HG02943 (cell line): Measurements from ENCODE around the gene PLLP.
"Not testable (repeated sequence)": the region's sequence is repeated elsewhere in the genome, so short reads cannot be mapped to it uniquely, and the experiment has no call there.

ENCODE experiments used
- ATAC-seq: cut with Tn5 transposase; IDR thresholded peaks from one replicate; pipeline ENCODE4 v1.9.1; 2021; ENCODE audit warnings: mild to moderate bottlenecking, low read depth, moderate library complexity; ENCODE audit not compliant: unreplicated experiment

Gene PLLP

DNA sequence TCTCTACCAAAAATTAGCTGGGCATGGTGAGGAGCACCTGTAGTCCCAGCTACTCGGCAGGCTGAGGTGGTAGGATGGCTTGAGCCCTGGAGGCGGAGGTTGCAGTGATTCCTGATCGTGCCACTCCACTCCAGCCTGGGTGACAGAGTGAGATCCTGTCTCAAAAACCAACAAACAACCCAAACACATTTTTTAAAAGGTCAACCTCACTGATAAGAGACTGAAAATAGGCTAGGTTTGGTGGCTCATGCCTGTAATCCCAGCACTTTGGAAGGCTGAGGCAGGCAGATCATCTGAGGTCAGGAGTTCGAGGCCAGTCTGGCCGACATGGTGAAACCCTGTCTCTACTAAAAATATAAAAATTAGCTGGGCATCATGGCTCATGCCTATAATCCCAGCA, 8.5 kb downstream of the PLLP start:
- ATAC-seq = not testable (repeated sequence)

DNA sequence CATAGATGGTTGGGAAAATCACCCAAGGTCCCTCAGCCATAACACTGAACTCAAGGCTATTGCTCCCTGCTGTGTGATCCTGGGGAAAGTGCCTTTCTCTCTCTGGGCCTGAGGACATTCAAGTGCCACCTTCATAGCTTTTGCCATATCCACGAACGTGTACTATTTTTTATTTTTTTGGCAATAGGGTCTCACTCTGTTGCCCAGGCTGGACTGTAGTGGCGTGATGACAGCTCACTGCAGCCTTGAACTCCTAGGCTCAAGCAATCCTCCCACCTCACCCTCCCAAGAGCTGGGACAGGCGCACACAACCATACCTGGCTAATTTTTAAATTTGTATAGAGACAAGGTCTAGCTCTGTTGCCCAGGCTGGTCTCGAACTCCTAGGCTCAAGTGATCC, 10.6 kb downstream of the PLLP start:
- no peak for ATAC-seq

GRCh38 chr16:57273359-57273758, 11.1 kb downstream of the PLLP start:
- no peak for ATAC-seq

- no peak for ATAC-seq
Observed at GRCh38 chr16:57271867-57272495, 12.5 kb downstream of the PLLP start.

- ATAC-seq = no peak
Observed at GRCh38 chr16:57271063-57271345, 13.5 kb downstream of the PLLP start.

DNA sequence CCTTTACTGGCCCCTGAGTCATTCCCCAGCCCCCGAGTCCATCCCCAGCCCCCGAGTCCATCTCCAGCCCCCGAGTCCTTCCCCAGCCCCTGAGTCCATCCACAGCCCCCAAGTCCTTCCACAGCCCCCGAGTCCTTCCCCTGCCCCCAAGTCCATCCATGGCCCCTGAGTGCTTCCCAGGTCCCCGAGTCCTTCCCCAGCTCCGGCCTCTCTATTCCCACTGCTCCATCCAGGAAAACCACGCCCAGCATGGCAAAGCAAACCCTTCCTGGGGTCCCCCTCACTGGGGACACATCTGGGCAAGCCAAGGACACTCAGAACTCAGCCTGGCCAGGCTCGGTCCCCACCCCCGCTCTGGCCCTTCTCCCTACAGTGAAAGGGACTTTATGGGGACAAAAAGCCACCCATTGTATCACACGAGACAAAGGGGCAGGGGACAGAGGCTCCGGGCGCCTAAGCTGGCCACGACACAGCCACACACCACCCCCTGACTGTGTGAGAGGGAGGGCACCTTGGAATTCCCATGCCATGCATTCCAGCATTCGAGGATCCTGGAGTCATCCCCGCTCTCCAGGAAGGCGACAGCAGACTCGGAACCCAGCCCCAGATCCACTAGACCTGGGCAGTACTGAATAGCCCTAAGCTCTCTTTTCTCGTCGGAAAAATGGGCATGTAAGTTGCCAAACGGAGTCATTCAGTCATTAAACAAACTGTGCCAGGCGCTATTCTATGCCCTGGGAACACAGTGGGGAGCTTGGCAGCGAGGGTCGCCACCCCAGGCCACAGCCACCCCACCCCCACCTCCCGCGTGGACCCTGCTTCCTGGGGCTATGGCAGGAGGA, 14.0 kb downstream of the PLLP start:
- no peak for ATAC-seq

DNA sequence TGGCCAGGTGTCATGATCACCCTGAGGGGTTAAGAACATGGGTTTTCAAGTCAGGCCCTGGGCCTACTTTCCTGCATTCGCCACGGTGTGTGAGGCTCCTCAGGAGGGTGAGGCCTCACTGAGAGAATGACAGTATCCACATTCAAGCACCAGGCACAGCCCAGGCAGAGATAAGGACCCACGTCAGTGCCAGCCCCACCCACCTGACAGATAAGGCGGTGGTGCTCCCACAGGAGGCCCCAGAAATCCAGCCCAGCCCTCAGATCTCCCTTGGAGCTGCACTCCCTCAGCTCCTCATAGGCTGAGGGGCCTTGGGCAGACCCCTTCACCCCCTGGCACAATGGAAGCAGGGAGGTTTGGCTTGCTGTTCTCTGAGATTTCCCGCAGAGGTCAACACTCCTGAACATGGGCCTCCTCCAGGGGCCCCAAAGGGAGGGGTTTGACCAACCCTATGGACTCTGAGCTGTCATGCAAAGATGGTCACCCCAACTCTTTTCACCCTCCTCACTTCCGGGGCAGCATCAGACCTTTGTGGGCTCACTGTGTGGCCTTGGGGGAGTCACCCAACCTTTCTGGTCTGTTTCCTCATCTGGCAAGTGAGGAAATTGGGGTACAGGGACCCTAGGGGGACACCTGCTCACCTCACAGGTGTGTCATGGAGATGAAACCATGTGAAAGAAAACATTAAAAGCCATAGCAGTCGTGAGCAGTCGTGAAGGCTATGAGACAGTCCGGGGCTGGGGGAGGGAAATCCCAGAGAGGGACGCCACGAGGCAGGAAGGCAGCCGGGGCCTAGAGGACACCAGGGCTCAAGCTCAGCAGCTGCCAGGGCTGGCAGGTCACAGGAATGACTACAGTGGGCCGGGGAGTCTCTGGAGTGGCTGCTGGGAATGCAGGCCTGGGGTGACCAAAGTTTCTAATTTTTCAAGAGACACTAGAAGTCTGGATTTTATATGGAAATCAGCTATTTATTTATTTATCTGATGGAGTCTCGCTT, 15.4 kb downstream of the PLLP start:
- no peak for ATAC-seq

DNA sequence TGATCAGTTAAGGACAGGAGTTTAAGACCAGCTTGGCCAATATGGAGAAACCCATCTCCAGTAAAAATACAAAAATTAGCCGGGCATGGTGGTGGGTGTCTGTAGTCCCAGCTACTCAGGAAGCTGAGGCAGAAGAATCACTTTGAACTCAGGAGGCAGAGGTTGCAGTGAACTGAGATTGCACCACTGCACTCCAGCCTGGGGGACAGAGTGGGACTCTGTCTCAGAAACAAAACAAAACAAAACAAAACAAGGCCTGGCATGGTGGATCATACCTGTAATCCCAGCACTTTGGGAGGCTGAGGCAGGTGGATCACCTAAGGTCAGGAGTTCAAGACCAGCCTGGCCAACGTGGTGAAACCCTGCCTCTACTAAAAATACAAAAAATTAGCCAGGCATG, 17.1 kb downstream of the PLLP start:
- ATAC-seq = not testable (repeated sequence)

- ATAC-seq = no peak
Observed at GRCh38 chr16:57266531-57267260, 17.8 kb downstream of the PLLP start.

DNA sequence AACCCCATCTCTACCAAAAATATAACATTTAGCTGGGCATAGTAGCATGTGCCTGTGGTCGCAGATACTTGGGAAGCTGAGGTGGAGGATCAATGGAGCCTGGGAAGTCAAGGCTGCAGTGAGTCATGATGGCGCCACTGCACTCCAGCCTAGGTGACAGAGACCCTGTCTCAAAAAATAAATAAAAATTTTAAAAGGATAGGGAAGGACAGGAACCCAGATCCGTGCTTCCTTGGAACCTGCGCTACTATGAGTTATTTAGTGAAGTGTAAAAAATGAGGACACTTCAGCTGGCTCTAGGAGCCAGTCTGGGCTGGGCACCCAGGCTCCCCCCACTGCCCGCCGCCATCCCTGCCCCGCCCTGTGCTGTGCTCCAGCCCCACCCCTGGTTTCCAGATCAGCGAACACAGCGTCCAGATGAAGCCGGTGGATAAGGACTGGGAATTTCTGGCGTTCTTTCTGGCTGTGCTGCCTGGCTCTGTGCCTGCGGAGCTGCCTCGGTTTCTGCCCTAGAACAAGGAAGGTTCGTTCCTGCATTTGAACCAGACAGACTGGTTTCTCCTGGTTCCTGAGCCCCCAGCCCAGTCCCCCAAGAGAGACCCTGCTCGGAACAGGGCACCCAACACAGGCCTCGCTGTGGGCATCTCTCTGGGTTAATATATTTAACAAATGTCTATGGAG, 18.5 kb downstream of the PLLP start:
- ATAC-seq = no peak

- ATAC-seq = no peak
Observed at GRCh38 chr16:57264950-57265371, 19.5 kb downstream of the PLLP start.

GRCh38 chr16:57264381-57264780, 20.1 kb downstream of the PLLP start:
- ATAC-seq = no peak

- no peak for ATAC-seq
Observed at GRCh38 chr16:57263541-57264351, 20.7 kb downstream of the PLLP start.

DNA sequence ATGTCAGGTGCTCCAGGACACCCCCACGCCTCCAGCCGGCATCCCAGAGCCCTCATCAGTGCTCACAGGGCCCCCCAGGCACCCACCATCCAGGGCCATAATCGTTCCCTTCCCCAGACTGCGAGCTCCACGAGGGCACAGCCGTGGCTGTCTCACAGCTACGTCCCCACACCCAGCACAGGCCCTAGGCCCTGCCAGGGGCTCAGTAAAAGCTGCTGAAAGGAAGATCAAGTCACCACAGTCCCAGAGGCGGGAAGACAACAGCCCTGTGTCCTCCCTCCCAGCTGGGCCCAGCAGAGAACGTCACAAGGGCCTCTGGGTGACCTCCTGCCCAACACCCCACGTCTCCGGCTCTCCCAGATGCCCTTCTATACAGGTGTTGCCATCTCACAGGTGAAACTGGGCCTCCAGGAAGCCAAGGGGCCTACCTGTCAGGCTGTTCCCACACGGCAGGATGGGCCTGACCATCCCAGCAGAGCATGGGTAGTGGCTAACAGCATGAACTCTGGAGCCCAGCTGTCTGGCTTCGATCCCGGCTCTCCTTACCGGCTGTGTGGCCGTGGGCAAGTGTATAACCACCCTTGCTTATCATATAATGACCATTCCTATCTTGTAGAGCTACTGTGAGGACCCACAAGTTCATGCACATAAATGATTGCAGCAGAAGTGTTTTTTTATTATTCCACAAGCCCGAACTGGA, 21.5 kb downstream of the PLLP start:
- ATAC-seq = no peak

DNA sequence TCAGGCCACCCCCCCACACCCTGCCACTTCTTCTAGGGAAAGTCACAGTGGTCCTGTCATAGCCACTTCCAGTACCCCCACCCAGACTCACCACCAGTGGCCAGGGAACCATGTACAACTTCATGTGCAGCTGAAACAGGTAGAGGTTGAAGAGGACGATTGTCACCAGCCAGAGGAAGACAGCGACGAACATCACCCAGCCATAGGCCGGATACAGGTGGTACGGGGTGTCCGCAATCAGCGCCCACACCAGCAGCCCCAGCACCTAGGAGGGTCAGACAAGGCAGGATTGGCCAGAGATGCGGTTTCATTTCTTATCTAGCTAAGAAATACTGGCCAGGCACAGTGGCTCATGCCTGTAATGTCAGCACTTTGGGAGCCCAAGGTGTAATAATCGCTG, 22.7 kb downstream of the PLLP start:
- ATAC-seq = no peak

GRCh38 chr16:57260294-57260929, 24.1 kb downstream of the PLLP start:
- no peak for ATAC-seq

- no peak for ATAC-seq
Observed at GRCh38 chr16:57258910-57259475, 25.5 kb downstream of the PLLP start.
